ES-I3 (cell line): ENCODE results near the gene MRPS23.

ENCODE experiments used
- H3K36me3 ChIP-seq: 2 replicates; pipeline ENCODE4 v1.6.1; 2013; ENCODE audit warnings: mild to moderate bottlenecking, low read length, control low read depth, moderate library complexity; ENCODE audit not compliant: insufficient read depth
- H3K4me1 ChIP-seq: 2 replicates; pipeline ENCODE4 v1.6.1; 2013; ENCODE audit warnings: mild to moderate bottlenecking, control low read depth, low read length; ENCODE audit not compliant: insufficient read depth
- H3K9ac ChIP-seq: 2 replicates; pipeline ENCODE4 v1.6.1; 2013; ENCODE audit warnings: low read depth, mild to moderate bottlenecking, low read length, moderate library complexity
- H3K9me3 ChIP-seq: 2 replicates; pipeline ENCODE4 v1.6.1; 2013; ENCODE audit warnings: mild to moderate bottlenecking, low read length, moderate library complexity; ENCODE audit not compliant: control insufficient read depth, insufficient read depth

Gene MRPS23

DNA sequence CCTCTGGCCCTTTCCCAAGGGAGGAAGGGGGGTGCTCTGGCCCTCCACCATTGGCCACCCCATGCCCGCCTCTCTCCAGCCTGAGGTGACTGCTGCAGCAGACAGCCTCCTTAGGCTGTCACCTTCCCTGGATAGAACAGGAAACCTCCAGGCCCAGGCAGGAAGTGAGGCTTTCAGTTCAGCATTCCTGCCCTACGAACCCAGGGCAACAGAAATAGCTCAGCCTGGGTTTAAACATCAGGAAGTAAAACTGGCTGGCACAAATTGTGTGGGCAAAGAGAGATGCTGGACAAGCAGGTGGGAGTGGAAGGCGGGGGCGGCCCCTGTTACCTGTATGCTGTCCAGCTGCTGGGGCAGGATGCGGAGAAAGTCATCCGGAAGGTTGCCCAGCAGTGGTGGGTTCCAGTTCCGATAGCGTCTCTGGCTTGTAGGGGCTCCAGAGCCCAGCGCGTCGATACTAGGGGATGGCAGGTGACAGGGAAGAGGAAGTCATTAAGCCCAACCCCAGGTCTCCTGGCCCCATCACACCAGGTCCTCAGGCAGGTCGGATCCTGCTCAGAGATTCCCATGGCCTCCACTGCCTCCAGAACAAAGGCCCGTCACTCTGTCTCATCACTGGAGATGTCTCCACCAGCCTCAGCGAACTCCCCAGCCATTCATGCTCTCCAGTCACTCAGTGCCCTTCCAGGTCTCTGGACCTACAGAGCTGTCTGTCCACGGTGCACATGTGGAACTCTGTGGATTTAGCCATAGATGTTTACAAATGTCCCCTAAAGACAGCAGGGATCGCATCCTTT, 23.6 kb upstream of the MRPS23 start:
- Histone ChIP-seq H3K9me3 (no peaks in the 10 kb centered on the region), H3K4me1 (peaks cover 66% of the 10 kb centered on the region), H3K36me3 (no peaks in the 10 kb centered on the region), H3K9ac (peak overlapping the region; percentile 26; the same call in 1 of the 2 replicates)

DNA sequence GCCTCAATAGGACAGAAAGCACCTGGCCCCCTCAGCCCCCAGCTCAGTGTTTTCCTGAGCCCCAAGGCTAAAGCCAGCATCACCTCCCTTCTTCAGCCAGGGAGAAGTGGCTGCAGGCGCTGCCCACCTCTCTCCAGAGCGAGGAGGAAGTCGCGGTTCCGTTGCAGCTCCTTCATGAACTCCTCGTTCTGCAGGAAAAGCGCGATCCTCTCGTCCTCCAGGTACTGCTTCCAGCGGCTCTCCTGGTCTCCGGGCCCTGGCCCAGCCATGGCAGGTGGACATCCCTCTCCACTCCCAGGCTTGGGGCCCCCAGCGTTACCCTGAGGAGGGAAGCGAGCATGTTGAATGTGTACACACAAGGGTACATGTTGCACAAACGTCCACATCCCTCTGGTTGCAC, 22.7 kb upstream of the MRPS23 start:
- H3K36me3 ChIP-seq, result no peaks in the 10 kb centered on the region
- H3K9ac ChIP-seq, result no peak overlapping the region
- H3K9me3 ChIP-seq, result no peaks in the 10 kb centered on the region
- H3K4me1 ChIP-seq, result peaks cover 69% of the 10 kb centered on the region

DNA sequence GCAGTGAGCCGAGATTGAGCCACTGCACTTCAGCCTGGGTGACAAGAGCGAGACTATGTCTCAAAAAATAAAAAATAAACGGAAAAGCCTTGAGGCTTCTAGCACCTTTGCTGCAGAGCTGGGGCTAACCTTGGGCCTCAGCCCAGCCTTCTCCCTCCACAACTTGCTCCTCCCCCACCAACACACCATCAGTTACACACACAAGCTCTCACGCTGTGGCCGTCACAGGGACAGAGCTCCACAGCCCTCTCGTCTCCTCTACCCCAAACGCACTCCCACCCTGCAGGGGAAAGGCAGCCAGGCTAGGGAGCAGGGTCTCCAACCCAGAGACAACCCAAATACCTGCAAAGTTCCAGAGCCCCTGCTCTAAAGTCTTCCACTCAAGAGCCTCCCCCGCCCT, 22.0 kb upstream of the MRPS23 start:
- Histone ChIP-seq H3K9me3 (no peaks in the 10 kb centered on the region), H3K4me1 (peaks cover 71% of the 10 kb centered on the region), H3K9ac (no peak overlapping the region), H3K36me3 (no peaks in the 10 kb centered on the region)

DNA sequence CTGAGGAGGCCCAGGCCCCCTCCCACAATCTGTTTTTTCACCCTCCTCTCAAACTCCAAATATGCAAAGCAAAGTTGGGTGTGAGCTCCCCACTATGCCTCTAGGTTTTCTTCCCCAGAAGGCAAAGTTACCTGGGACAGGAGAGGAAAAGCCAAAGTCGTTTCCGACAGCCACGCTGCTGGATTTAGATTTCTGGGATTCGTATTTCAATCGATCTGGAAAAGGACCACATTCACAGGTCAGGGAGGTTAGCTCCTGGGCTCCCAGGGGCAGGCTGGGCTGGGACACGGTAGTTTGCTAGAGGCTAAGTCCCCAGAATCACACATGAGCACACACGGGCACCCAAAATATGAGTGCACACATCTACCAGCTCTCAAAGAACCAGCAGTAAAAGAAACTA, 21.3 kb upstream of the MRPS23 start:
- H3K36me3 ChIP-seq, result no peaks in the 10 kb centered on the region
- no peaks in the 10 kb centered on the region for H3K9me3 ChIP-seq
- H3K9ac ChIP-seq, result no peak overlapping the region
- peaks cover 64% of the 10 kb centered on the region for H3K4me1 ChIP-seq

DNA sequence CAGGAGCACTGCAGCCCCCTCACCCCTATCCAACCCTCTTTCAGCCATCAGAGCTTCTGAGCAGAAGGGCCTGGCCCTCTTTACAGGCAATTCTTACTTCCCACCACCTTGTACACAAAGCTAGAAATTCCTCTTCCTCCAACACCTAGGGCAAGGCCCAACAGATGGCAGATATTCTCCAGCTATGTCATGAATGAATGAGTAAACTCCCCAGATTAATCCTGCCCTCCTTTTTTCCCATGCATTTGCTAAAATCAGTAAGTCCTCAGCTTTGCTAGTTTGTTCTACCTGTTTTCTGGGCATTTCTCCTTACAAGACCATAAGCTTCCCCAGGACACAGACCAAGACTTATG, 20.4 kb upstream of the MRPS23 start:
- no peak overlapping the region for H3K9ac ChIP-seq
- H3K36me3 ChIP-seq, result no peaks in the 10 kb centered on the region
- H3K9me3 ChIP-seq, result no peaks in the 10 kb centered on the region
- peaks cover 55% of the 10 kb centered on the region for H3K4me1 ChIP-seq

DNA sequence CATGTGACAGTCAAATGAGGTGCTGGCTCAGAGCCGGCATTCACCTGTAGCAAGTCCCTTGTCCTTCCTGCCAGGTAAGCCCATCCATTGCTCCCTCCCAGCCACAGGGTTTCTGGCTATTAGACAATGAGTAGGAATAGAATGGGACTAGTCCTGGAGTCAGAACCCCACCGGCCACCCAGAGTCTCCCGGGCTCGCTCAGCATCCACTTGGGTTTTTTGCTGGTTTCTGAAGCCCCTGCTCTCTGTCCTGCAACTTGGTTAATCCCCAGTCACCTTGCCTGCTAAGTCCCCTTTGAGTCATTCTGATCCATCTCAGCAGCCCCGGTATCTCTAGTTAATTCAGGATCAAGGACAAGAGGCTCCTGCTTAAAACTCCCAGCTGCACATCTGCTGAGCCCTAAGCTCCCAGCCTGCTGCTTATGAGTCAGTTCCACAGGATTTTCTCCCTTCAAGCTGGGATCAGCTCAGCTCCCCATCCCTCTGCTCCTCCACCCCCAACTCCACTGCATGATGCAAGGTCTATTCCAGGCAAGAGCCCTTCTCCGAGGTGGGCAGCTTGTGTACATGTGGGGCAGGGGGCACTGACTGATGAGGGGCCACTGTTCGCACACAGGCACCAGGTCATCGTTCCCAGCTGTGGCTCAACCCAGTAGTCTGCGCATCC, 19.9 kb upstream of the MRPS23 start:
- Histone ChIP-seq H3K4me1 (peaks cover 50% of the 10 kb centered on the region), H3K36me3 (no peaks in the 10 kb centered on the region), H3K9ac (no peak overlapping the region), H3K9me3 (no peaks in the 10 kb centered on the region)

DNA sequence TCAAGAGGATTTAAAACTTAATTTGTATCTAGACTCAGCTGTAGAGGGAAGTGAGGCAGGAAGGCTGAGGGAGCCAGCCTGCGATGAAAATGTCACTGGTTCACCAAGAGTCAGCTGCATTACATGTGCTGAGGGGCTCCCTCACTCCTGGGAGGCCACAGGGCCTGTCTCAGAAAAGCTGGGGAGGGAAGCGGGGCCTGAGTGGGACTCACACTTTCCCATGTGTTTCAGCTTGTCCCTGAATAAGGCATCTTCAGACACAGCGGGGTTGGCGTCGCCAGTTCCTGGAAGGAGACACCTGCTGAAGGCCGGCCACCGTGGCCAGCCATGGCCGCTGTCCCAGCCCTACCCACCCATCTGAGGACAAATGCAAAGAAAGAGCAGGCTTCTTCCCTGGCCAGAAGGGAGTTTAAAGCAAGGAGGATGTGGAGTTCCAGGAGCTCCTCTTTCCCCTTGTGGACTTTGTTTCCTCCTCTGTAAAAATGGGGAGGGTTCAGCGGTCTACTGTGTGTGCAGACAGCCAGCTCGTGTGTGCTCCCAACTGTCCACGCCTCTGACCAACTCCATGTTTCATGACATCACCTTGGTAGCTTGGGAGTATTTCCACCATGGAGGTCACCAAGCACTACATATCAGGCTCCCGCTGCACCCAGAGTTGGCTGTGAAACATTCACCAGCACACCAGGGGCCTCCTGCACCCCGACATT, 19.2 kb upstream of the MRPS23 start:
- Histone ChIP-seq H3K36me3 (no peaks in the 10 kb centered on the region), H3K9ac (no peak overlapping the region), H3K4me1 (peaks cover 49% of the 10 kb centered on the region), H3K9me3 (no peaks in the 10 kb centered on the region)

DNA sequence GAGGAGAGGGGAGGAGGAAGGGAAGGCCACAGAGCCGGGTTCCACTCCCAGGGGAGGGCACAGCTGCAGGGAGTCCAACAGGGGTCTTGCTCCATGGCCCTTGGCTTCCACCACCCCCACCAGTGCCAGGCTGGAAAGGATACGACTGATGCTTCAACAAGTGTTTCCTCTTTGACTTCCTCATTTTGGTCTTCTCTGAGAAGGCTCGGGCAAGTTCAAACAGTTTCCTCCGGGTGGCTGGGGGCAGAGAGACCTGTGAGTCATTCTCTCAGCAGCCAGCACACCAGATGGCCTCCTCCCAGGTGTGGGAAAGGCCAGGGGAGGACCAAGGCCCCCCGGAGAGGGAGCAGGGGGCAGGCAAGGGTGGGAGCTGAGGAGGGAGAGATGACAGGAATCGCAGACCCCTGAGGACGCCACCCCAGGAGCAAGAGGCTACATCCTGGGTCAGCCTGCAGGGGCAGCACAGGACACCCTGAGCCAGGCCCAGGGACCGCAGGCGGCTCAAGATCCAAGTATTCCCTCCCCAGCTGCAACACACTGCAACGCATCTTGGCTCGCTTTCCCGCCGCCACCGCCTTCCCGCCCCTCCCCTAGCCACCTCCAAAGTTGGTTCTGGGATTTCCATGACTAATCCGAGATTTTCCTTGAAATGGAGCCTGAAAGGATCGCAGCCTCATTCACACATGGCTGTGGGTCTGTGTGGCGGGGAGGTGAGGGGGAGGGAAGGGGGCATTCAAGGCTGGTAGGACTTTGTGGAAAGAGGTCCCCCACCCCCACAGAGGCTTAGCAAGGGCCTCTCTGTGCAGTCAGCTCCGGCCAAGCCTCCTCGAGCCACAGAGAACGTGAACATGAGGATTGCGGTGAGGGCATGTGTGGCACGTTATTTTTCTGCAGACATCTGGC, 18.4 kb upstream of the MRPS23 start:
- Histone ChIP-seq H3K9ac (no peak overlapping the region), H3K9me3 (no peaks in the 10 kb centered on the region), H3K4me1 (peaks cover 44% of the 10 kb centered on the region), H3K36me3 (no peaks in the 10 kb centered on the region)

DNA sequence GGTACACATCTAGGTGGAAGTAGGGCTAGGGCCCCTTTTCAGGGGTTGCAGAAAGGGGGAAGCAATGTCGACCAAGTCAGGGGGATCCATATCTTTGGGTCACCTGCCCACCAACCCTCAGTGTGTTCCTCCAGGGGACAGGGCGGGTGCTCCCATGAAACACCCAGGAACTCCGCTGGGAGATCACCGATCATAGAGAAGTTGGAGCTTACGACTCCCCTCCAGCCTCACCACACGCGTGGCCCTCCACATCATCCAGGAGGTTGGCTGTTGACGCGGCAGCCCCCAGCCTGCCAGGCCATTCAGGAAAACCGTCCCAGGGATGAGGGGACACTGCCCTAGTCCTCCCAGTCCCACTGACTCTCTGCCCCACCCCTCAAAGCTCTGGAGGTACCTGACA, 17.3 kb upstream of the MRPS23 start:
- Histone ChIP-seq H3K9ac (no peak overlapping the region), H3K36me3 (no peaks in the 10 kb centered on the region), H3K9me3 (no peaks in the 10 kb centered on the region), H3K4me1 (peaks cover 41% of the 10 kb centered on the region)

DNA sequence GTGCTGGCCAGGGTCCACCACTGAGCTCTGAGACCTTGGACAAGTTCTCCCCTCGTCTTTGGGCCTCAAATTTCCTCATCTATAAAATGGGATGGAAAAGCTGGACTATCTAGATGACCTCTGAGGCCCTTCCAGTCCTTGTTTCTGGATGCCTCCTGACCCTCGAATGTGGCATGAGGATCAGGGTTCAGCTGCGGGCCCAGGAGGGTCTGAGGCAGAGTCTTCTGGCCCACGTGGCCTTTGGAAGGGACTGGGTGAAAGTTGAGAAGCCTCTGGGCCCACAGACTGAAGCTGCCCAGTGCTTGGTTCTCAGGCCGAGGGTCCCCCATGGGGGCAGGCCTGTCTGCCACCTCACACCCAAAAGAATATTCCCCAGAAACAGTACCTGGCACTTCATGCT, 16.9 kb upstream of the MRPS23 start:
- Histone ChIP-seq H3K9ac (no peak overlapping the region), H3K4me1 (peaks cover 41% of the 10 kb centered on the region), H3K36me3 (no peaks in the 10 kb centered on the region), H3K9me3 (no peaks in the 10 kb centered on the region)

DNA sequence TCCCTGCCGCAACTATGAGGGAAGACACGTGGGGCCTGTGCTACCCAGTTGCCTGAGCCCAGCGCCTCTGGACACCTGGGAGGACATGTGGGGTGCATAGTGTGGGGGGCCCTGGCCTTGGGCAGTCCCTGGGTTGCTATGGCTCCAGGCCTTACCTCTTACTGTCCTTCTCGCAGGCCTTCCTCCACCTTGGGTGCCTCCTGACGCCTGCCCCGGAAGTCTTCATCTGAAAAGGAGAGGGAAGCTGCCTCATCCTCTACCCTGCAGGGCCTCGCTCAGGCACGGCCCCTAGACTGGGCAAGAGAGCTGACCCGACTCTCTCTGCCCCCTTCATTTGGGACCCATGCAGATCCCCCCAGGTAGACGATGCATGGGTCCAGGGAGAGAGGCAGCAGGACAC, 16.5 kb upstream of the MRPS23 start:
- no peaks in the 10 kb centered on the region for H3K36me3 ChIP-seq

DNA sequence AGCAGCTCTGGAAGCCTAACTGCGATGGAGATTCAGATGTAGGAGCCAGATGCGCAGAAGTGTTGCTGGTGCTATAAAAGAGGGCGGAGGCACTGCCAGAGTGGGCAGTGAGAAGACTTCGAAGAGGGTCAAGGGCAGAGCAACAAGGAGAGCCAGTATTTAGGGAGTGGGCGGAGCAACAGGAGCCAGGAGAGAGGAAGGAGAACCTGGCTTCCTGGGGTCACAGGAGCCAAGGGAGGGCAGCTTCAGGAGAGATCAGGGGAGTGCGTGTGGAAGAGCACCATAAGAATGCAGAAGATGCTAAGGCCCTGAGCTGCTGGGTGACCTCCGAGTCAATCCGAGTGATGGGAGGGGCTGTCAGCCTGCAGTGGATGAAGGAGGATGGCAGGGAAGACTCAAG, 14.4 kb upstream of the MRPS23 start:
- peaks cover 38% of the 10 kb centered on the region for H3K4me1 ChIP-seq
- H3K9ac ChIP-seq, result no peak overlapping the region
- no peaks in the 10 kb centered on the region for H3K9me3 ChIP-seq
- no peaks in the 10 kb centered on the region for H3K36me3 ChIP-seq

More for the DNA sequence above, 16.5 kb upstream of the MRPS23 start:
- H3K9me3 ChIP-seq, result no peaks in the 10 kb centered on the region
- H3K4me1 ChIP-seq, result peaks cover 41% of the 10 kb centered on the region
- no peak overlapping the region for H3K9ac ChIP-seq

DNA sequence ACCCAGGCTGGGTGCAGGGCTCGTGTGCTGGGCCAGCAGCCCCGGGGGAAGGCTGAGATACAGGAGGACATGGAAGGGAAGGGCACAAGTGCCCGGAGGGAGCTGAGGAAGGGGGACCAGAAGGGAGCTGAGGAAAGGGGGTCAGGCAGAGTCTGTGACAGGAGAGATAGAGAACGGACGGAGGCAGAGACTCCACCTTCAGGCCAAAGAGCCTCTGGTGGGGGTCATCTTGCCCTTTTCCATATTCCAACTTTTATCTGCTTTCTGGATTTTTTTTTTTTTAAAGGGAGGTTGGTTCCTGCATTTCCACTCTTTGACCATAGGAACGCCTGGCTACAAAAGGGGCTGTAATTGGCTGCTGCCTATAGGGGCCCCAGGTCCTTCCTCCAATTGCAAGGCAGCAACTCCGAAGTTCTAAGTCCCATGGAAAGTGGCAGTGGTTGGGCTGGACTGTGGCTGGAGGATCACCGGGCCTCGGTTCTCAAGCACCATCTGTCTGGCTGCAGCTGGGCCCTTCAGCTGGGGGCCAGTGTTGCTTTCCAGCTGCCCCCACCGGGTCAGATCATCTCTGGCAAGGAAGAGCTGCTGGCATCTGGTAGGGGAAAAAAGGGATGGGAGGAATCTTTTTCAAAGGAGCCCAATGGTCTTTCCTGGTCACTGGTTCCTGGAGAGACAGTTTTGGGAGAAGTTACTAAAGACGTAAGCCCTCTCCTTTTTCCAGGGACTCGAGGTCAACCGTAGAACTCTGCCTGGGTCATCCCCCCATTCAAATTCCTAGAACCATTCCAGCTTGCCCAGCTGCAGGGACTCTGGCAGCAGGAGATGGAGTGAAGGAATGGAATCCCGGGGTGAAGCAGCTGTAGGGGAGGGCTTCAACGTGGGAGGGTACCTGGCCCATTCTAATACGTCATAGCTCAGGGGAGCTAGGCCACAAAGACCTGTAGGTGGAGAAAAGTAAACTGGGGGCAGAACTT, 13.1 kb upstream of the MRPS23 start:
- H3K36me3 ChIP-seq, result no peaks in the 10 kb centered on the region
- H3K9me3 ChIP-seq, result no peaks in the 10 kb centered on the region
- H3K4me1 ChIP-seq, result peaks cover 29% of the 10 kb centered on the region
- H3K9ac ChIP-seq, result no peak overlapping the region; the same call in 1 of the 2 replicates
